K562 (cell line): ENCODE data around the gene NELL1. TPM values are rescaled to one million over a fixed set of nuclear protein-coding genes. Genes with fewer than 3 reads are reported as not detected.

ENCODE experiments used
- ATAC-seq: fragments of 200-7000 bp; cut with Tn5 transposase; 3 replicates; pipeline ENCODE4 v1.9.1; 2020; ENCODE audit warnings: moderate library complexity
- BruUV-seq: library from RNA; stranded (reverse); fragments of 400-500 nt; replicated peaks from 2 replicates; lab custom pipeline; 2021; lab: Mats Ljungman, UMichigan
- CTCF ChIA-PET: fragments of 300-600 bp; formaldehyde crosslinking; extraction: SDS; loops from one replicate; lab custom pipeline; 2021; ENCODE audit warnings: low intra/inter-chr PET ratio; lab: Yijun Ruan, JAX
- POLR2A ChIA-PET: fragments of 300-600, 350-650 bp; sonication (Branson Sonifier 250); formaldehyde crosslinking; extraction: SDS; loops from one replicate; lab custom pipeline; 2021; ENCODE audit warnings: antibody characterized with exemption, inconsistent platforms; lab: Yijun Ruan, JAX
- DNase-seq, 4 experiments: peaks; one replicate each; pipeline versions ENCODE4 v3.0.0 to v3.0.0-alpha.2; 2011 to 2018; ENCODE audit warnings: low spot score in 3 of 4, mixed read lengths in 3 of 4; ENCODE audit errors: extremely low read depth in 1 of 4
- FAIRE-seq: peaks from 2 replicates; lab custom pipeline; 2011; peaks lifted over from hg19 to GRCh38; lab: Jason Lieb, UNC
- H2AFZ ChIP-seq: 2 replicates; pipeline ENCODE4 v1.6.0; 2011; ENCODE audit warnings: low read depth, low read length, control low read depth, inconsistent platforms
- H3K27ac ChIP-seq: fragments of 200-600 bp; 3 replicates; pipeline ENCODE4 v1.8.0; 2011; ENCODE audit warnings: low read depth, mild to moderate bottlenecking, control low read depth, inconsistent platforms, low read length, moderate library complexity, mixed read lengths; ENCODE audit errors: extremely low read depth
- H3K27me3 ChIP-seq, 2 experiments: fragments of 300-600 bp in 1 of 2; 2 replicates in 1 of 2; 3 replicates in 1 of 2; pipeline versions ENCODE4 v1.6.0 to v1.8.0; 2011; ENCODE audit warnings: inconsistent platforms in 2 of 2, low read length in 2 of 2, mild to moderate bottlenecking in 1 of 2, mixed read lengths in 1 of 2, moderate library complexity in 1 of 2; ENCODE audit not compliant: control insufficient read depth in 2 of 2, insufficient read depth in 2 of 2
- H3K36me3 ChIP-seq: fragments of 300-600 bp; 3 replicates; pipeline ENCODE4 v1.8.0; 2011; ENCODE audit warnings: mild to moderate bottlenecking, low read length, inconsistent platforms; ENCODE audit not compliant: control insufficient read depth, insufficient read depth
- H3K4me1 ChIP-seq, 2 experiments: fragments of 200-600 bp in 1 of 2; replicated peaks in 1 of 2; 2 replicates in 1 of 2; 3 replicates in 1 of 2; pipeline versions ENCODE4 v1.5.1 to v1.8.0; 2011; ENCODE audit warnings: inconsistent platforms in 2 of 2, low read length in 2 of 2, mild to moderate bottlenecking in 1 of 2, mixed read lengths in 1 of 2, moderate library complexity in 1 of 2; ENCODE audit not compliant: control insufficient read depth in 2 of 2, insufficient read depth in 2 of 2
- H3K4me2 ChIP-seq: 2 replicates; pipeline ENCODE4 v1.6.1; 2011; ENCODE audit warnings: low read length, control low read depth, inconsistent platforms, mixed read lengths; ENCODE audit not compliant: insufficient read depth
- H3K4me3 ChIP-seq: fragments of 200-600 bp; sonication (generic), shearing (Covaris generic); 2 replicates; pipeline ENCODE4 v1.5.1; 2016; ENCODE audit warnings: control low read depth, inconsistent platforms
- H3K79me2 ChIP-seq: fragments of 200-600 bp; 3 replicates; pipeline ENCODE4 v1.8.0; 2011; ENCODE audit warnings: low read length, inconsistent platforms; ENCODE audit not compliant: control insufficient read depth, insufficient read depth
- H3K9ac ChIP-seq, 2 experiments: 2 replicates each; pipeline versions ENCODE4 v1.6.0 to v1.6.1; 2011; ENCODE audit warnings: low read depth in 2 of 2, low read length in 2 of 2, control low read depth in 1 of 2, inconsistent platforms in 1 of 2, mild to moderate bottlenecking in 1 of 2, mixed read lengths in 1 of 2; ENCODE audit not compliant: insufficient read depth in 1 of 2
- H3K9me1 ChIP-seq: one replicate; pipeline ENCODE4 v1.6.0; 2011; ENCODE audit warnings: inconsistent platforms, mild to moderate bottlenecking, low read length, moderate library complexity; ENCODE audit not compliant: control insufficient read depth, insufficient read depth
- H3K9me3 ChIP-seq: replicated peaks from 2 replicates; pipeline ENCODE4 v1.5.1; 2011; ENCODE audit warnings: low read depth, low read length, inconsistent platforms; ENCODE audit not compliant: control insufficient read depth, insufficient read depth
- H4K20me1 ChIP-seq: replicated peaks from 2 replicates; pipeline ENCODE4 v1.6.1; 2011; ENCODE audit warnings: low read length, inconsistent platforms, mixed read lengths; ENCODE audit not compliant: control insufficient read depth, insufficient read depth
- CBFA2T3 ChIP-seq: fragments of 450-650 bp; IDR thresholded peaks from 2 replicates; pipeline ENCODE4 v1.6.1; 2017
- ELF2 ChIP-seq: fragments of 250-450 bp; sonication (Bioruptor Pico); IDR thresholded peaks from 2 replicates; pipeline ENCODE4 v1.5.0; 2021; ENCODE audit warnings: mild to moderate bottlenecking
- NBN ChIP-seq: fragments of 450-650 bp; IDR thresholded peaks from 2 replicates; pipeline ENCODE4 v1.6.1; 2016; ENCODE audit warnings: low read depth, mild to moderate bottlenecking
- NFATC3 ChIP-seq: fragments of 450-650 bp; IDR thresholded peaks from 2 replicates; pipeline ENCODE4 v1.6.1; 2017; ENCODE audit warnings: mild to moderate bottlenecking
- SREBF1 ChIP-seq: fragments of 150-350 bp; IDR thresholded peaks from 2 replicates; pipeline ENCODE4 v1.6.1; 2014; ENCODE audit warnings: antibody characterized with exemption, low read depth, low read length, borderline replicate concordance
- STAT5B ChIP-seq: fragments of 250-450 bp; sonication (Bioruptor Pico); IDR thresholded peaks from 2 replicates; pipeline ENCODE4 v1.8.0; 2021; ENCODE audit warnings: mild to moderate bottlenecking, inconsistent platforms
- TCF7L2 ChIP-seq: fragments of 150-350 bp; IDR thresholded peaks from 2 replicates; pipeline ENCODE4 v1.6.1; 2016; ENCODE audit warnings: low read depth, mild to moderate bottlenecking, low read length, moderate library complexity
- TEAD2 ChIP-seq: fragments of 450-650 bp; IDR thresholded peaks from 2 replicates; pipeline ENCODE4 v1.6.1; 2016; ENCODE audit warnings: missing genetic modification characterization, control low read depth, missing compliant biosample characterization
- TGIF2 ChIP-seq: sonication (generic); formaldehyde crosslinking; IDR thresholded peaks from 2 replicates; pipeline ENCODE4 v1.8.1; 2022; ENCODE audit warnings: mild to moderate bottlenecking, missing genetic modification reagents, moderate library complexity
- ZBTB8A ChIP-seq: fragments of 450-650 bp; IDR thresholded peaks from 2 replicates; pipeline ENCODE4 v1.6.1; 2018; ENCODE audit warnings: mild to moderate bottlenecking, moderate library complexity; ENCODE audit not compliant: partially characterized antibody
- ZNF23 ChIP-seq: fragments of 250-450 bp; sonication (Bioruptor Pico); IDR thresholded peaks from 2 replicates; pipeline ENCODE4 v1.4.0; 2020; ENCODE audit warnings: mild to moderate bottlenecking
- ZNF311 ChIP-seq: fragments of 250-450 bp; sonication (Bioruptor Pico); IDR thresholded peaks from 2 replicates; pipeline ENCODE4 v1.4.0; 2020; ENCODE audit warnings: mild to moderate bottlenecking, moderate library complexity
- in situ Hi-C: fragments of 300-500 bp; cut with MboI; formaldehyde crosslinking; loops from 4 replicates; pipeline ENCODE4 v1.15.0; 2018; ENCODE audit warnings: inconsistent platforms, mixed read lengths
- intact Hi-C: fragments of 100-400 bp; cut with micrococcal nuclease; formaldehyde crosslinking; loops from 2 replicates; pipeline ENCODE4 v1.14.2; 2022
- polyA plus RNA-seq, 8 experiments: library from polyadenylated mRNA; depleted of rRNA in 4 of 8; stranded (reverse) in 5 of 8; unstranded in 3 of 8; fragments of >200 nt; fragmentation: Nextera tagmentation in 2 of 8; fragmentation: Illumina TruSeq in 1 of 8; extraction: Ambion mirVana in 2 of 8; extraction: Trizol in 1 of 8; gene quantifications; 2 replicates each; pipeline versions ENCODE4 v1.2.1 to v1.2.3, GENCODE V29; 2011 to 2014; ENCODE audit warnings: inconsistent platforms in 1 of 8, missing spikeins in 1 of 8
- total RNA-seq, 7 experiments: library from RNA; depleted of rRNA in 6 of 7; stranded (reverse); fragments of >200 nt in 6 of 7; fragmentation: Illumina TruSeq in 2 of 7; extraction: Trizol in 2 of 7; gene quantifications; 2 replicates each; pipeline versions ENCODE4 v1.2.1 to v1.2.3, GENCODE V29; 2011 to 2021; ENCODE audit warnings: low replicate concordance in 1 of 7
- TF ChIP-seq, protein P1 (sequence below), 2 experiments: fragments of 450-650 bp; IDR thresholded peaks; 2 replicates each; pipeline ENCODE4 v1.6.1; 2016; ENCODE audit warnings: mild to moderate bottlenecking in 2 of 2, borderline replicate concordance in 1 of 2, low read depth in 1 of 2, moderate library complexity in 1 of 2
- TF ChIP-seq, protein P2 (sequence below): fragments of 450-650 bp; formaldehyde crosslinking; IDR thresholded peaks from 2 replicates; pipeline ENCODE4 v1.4.0; 2022; ENCODE audit warnings: missing genetic modification characterization
- TF ChIP-seq, protein P3 (sequence below): fragments of 450-650 bp; conservative IDR thresholded peaks from 2 replicates; pipeline ENCODE4 v1.6.1; 2016; ENCODE audit warnings: missing genetic modification characterization, low read depth, mild to moderate bottlenecking, missing compliant biosample characterization, moderate library complexity

The NELL1 gene
- total and polyA plus RNA-seq, 9 of the 15 experiments (the other 6 are each of a cell fraction or from before 2014, with no cell fraction given), result not detected

DNA sequence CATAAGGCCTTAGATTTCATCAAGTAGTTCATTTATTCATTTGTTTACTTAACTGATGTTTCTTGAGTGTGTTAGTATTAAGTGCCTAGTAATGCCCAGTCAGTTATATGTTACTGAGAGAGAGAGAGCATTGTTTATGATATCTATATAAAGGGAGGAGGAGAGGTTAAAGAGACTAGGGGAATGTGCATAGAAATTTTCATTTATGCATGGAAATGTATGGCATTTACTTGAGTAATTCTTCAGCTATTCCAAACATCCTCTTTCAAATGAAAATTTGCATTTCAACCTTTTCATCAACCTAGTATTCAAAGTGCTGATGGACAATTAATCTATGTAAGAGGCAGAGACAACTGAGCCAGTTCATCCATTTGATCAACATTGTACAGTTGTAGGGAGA is 199.7 kb downstream of the NELL1 start:
- H3K27me3 ChIP-seq, result no peaks in the 10 kb centered on the region
- no peak overlapping the region for H3K4me3 ChIP-seq
- no peak overlapping the region for H3K4me2 ChIP-seq
- H3K36me3 ChIP-seq, result no peaks in the 10 kb centered on the region
- intact Hi-C loops (no loop called here), in situ Hi-C loops (no loop called here)
- POLR2A ChIA-PET, result no interaction called here
- H3K4me1 ChIP-seq, result no peaks in the 10 kb centered on the region
- H3K27ac ChIP-seq, result no peak overlapping the region
- no peaks in the 10 kb centered on the region for H3K79me2 ChIP-seq
- no peaks in the 10 kb centered on the region for H3K9me3 ChIP-seq
- DNase-seq, result no peak
- CTCF ChIA-PET, result no interaction called here
- no peak for FAIRE-seq
- H2AFZ ChIP-seq, result no peak overlapping the region
- H4K20me1 ChIP-seq, result no peaks in the 10 kb centered on the region
- no peak overlapping the region for H3K9ac ChIP-seq
- ATAC-seq, result no peak
- no peaks in the 10 kb centered on the region for H3K9me1 ChIP-seq
- BruUV-seq, result no TSS peak
- TF ChIP-seq SREBF1 (no peak), NFATC3 (no peak), ZNF311 (no peak), TGIF2 (CRISPR knock-in tag) (no peak), ZNF23 (CRISPR knock-in tag) (no peak), STAT5B (CRISPR knock-in tag) (no peak), ELF2 (no peak), ZBTB8A (no peak), CBFA2T3 (no peak), NBN (no peak), TCF7L2 (no peak), TEAD2 (tag) (no peak)
- TF ChIP-seq, protein P1, sequence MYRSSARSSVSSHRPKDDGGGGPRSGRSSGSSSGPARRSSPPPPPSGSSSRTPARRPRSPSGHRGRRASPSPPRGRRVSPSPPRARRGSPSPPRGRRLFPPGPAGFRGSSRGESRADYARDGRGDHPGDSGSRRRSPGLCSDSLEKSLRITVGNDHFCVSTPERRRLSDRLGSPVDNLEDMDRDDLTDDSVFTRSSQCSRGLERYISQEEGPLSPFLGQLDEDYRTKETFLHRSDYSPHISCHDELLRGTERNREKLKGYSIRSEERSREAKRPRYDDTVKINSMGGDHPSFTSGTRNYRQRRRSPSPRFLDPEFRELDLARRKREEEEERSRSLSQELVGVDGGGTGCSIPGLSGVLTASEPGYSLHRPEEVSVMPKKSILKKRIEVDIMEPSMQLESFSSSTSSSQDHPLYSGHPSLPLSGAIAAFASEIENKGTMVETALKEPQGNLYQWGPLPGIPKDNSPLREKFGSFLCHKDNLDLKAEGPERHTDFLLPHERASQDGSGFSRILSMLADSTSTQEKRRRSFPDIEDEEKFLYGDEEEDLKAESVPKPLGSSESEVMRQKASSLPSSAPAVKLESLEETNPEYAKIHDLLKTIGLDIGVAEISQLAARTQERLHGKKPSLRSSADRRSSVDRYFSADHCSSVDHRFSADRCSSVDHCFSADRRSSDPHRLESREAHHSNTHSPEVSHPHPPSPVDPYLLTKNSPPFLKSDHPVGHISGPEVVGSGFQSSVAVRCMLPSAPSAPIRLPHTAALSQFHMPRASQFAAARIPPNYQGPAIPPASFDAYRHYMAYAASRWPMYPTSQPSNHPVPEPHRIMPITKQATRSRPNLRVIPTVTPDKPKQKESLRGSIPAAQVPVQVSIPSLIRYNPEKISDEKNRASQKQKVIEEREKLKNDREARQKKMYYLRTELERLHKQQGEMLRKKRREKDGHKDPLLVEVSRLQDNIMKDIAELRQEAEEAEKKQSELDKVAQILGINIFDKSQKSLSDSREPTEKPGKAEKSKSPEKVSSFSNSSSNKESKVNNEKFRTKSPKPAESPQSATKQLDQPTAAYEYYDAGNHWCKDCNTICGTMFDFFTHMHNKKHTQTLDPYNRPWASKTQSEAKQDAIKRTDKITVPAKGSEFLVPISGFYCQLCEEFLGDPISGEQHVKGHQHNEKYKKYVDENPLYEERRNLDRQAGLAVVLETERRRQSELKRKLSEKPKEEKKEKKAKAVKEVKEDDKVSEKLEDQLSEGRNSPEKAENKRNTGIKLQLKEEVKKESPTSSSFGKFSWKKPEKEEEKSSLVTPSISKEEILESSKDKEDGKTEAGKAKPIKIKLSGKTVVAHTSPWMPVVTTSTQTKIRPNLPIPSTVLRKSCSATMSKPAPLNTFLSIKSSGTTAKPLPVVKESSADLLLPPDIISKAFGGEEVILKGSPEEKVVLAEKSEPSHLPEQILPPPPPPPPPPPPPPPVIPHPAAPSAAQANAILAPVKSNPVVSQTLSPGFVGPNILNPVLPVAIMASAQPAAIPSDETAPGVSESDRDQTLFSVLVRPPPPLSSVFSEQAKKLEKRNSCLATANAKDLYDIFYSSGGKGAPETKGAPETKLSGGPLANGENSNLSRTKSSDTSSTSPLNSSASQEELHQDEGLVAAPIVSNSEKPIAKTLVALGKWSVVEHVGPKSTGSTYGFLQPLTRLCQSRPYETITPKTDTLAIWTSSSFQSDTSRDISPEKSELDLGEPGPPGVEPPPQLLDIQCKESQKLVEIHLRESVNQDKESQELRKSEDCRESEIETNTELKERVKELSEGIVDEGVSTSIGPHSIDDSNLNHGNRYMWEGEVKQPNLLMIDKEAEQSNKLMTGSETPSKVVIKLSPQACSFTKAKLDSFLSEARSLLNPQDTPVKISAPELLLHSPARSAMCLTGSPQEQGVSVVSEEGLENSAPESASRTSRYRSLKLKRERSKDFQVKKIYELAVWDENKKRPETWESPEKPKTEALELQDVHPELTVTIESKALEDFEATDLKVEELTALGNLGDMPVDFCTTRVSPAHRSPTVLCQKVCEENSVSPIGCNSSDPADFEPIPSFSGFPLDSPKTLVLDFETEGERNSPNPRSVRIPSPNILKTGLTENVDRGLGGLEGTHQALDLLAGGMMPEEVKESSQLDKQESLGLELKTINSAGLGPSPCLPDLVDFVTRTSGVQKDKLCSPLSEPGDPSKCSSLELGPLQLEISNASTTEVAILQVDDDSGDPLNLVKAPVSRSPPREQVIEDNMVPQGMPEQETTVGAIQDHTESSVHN (IDR thresholded peaks at IDR 0.05; ENCODE audit: borderline replicate concordance in 1 of 2, low read depth in 1 of 2), result no peak
- TF ChIP-seq, protein P2, sequence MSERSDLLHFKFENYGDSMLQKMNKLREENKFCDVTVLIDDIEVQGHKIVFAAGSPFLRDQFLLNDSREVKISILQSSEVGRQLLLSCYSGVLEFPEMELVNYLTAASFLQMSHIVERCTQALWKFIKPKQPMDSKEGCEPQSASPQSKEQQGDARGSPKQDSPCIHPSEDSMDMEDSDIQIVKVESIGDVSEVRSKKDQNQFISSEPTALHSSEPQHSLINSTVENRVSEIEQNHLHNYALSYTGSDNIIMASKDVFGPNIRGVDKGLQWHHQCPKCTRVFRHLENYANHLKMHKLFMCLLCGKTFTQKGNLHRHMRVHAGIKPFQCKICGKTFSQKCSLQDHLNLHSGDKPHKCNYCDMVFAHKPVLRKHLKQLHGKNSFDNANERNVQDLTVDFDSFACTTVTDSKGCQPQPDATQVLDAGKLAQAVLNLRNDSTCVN (CRISPR knock-in tag), result no peak
- TF ChIP-seq, protein P3, sequence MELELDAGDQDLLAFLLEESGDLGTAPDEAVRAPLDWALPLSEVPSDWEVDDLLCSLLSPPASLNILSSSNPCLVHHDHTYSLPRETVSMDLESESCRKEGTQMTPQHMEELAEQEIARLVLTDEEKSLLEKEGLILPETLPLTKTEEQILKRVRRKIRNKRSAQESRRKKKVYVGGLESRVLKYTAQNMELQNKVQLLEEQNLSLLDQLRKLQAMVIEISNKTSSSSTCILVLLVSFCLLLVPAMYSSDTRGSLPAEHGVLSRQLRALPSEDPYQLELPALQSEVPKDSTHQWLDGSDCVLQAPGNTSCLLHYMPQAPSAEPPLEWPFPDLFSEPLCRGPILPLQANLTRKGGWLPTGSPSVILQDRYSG (tag), result no peak
